Calu3 (cell line): ENCODE data around the gene PIK3C3. TPM values are rescaled to one million over a fixed set of nuclear protein-coding genes. Genes with fewer than 3 reads are reported as not detected.
"Not testable (repeated sequence)": the region's sequence is repeated elsewhere in the genome, so short reads cannot be mapped to it uniquely, and the experiment has no call there.

Experiments used
- BruUV-seq: library from RNA; stranded (reverse); fragments of 400-500 nt; replicated peaks from 2 replicates; lab custom pipeline; 2021; lab: Mats Ljungman, UMichigan
- CTCF ChIA-PET: fragments of 300-600 bp; sonication (Branson Sonifier 250); formaldehyde crosslinking; loops from one replicate; lab custom pipeline; 2022; ENCODE audit warnings: antibody characterized with exemption; lab: Charles Lee
- DNase-seq: peaks from one replicate; pipeline ENCODE4 v3.0.0; 2022
- H3K27ac Mint-ChIP-seq: one replicate; pipeline ENCODE4 v1.8.0; 2022; ENCODE audit warnings: mixed read lengths; ENCODE audit not compliant: unreplicated experiment
- H3K27me3 Mint-ChIP-seq: one replicate; pipeline ENCODE4 v1.8.0; 2022; ENCODE audit warnings: mixed read lengths; ENCODE audit not compliant: unreplicated experiment
- H3K36me3 Mint-ChIP-seq: one replicate; pipeline ENCODE4 v1.8.0; 2022; ENCODE audit warnings: mild to moderate bottlenecking, moderate library complexity, mixed read lengths; ENCODE audit not compliant: insufficient read depth, unreplicated experiment
- H3K4me1 Mint-ChIP-seq: one replicate; pipeline ENCODE4 v1.8.0; 2022; ENCODE audit warnings: mild to moderate bottlenecking, low read depth, mixed read lengths; ENCODE audit not compliant: unreplicated experiment
- H3K4me3 Mint-ChIP-seq: one replicate; pipeline ENCODE4 v1.8.0; 2022; ENCODE audit warnings: mild to moderate bottlenecking, low read depth, moderate library complexity, mixed read lengths; ENCODE audit not compliant: unreplicated experiment
- H3K9me3 Mint-ChIP-seq: one replicate; pipeline ENCODE4 v1.8.0; 2022; ENCODE audit warnings: low read depth, mixed read lengths; ENCODE audit not compliant: unreplicated experiment
- CTCF ChIP-seq: fragments of 200-600 bp; IDR thresholded peaks from one replicate; pipeline ENCODE4 v1.8.0; 2022; ENCODE audit warnings: antibody characterized with exemption; ENCODE audit not compliant: unreplicated experiment
- intact Hi-C: fragments of 100-400 bp; cut with micrococcal nuclease; formaldehyde crosslinking; loops from one replicate; pipeline ENCODE4 v1.10.0; 2022; ENCODE audit not compliant: unreplicated experiment
- total RNA-seq: library from RNA; stranded (reverse); gene quantifications from 2 replicates; pipeline ENCODE4 v1.2.3, GENCODE V29; 2022

The PIK3C3 gene
- total RNA-seq, 1 experiment from 2014 or later = 32.9 TPM

GRCh38 chr18:42041793-42042192 is 86.8 kb downstream of the PIK3C3 start:
- no peaks in the 10 kb centered on the region for H3K9me3 Mint-ChIP-seq
- TF ChIP-seq CTCF = no peak
- no peaks in the 10 kb centered on the region for H3K4me1 Mint-ChIP-seq
- H3K27me3 Mint-ChIP-seq = no peaks in the 10 kb centered on the region
- no TSS peak for BruUV-seq
- CTCF ChIA-PET = no interaction called here
- no peak for DNase-seq
- intact Hi-C loops = no loop called here
- no peak overlapping the region for H3K27ac Mint-ChIP-seq
- no peak overlapping the region for H3K4me3 Mint-ChIP-seq
- peaks cover 5% of the 10 kb centered on the region for H3K36me3 Mint-ChIP-seq

GRCh38 chr18:42045346-42045745 is 90.3 kb downstream of the PIK3C3 start:
- no peak for DNase-seq

GRCh38 chr18:42047721-42048120 is 92.7 kb downstream of the PIK3C3 start:
- no TSS peak for BruUV-seq
- H3K4me1 Mint-ChIP-seq = no peaks in the 10 kb centered on the region
- CTCF ChIA-PET = interaction anchor here (2.0 kb wide), 1 partner anchor 17 kb away, joined by 5 read pairs; no protein-coding TSS in a partner anchor
- no peak overlapping the region for H3K4me3 Mint-ChIP-seq
- no peaks in the 10 kb centered on the region for H3K9me3 Mint-ChIP-seq
- no peaks in the 10 kb centered on the region for H3K36me3 Mint-ChIP-seq
- no peak for TF ChIP-seq CTCF
- intact Hi-C loops = no loop called here
- no peak overlapping the region for H3K27ac Mint-ChIP-seq
- DNase-seq = no peak
- no peaks in the 10 kb centered on the region for H3K27me3 Mint-ChIP-seq

More at GRCh38 chr18:42045346-42045745, 90.3 kb downstream of the PIK3C3 start:
- H3K4me3 Mint-ChIP-seq = no peak overlapping the region
- intact Hi-C loops = no loop called here
- no peaks in the 10 kb centered on the region for H3K4me1 Mint-ChIP-seq
- H3K36me3 Mint-ChIP-seq = no peaks in the 10 kb centered on the region
- CTCF ChIA-PET = no interaction called here
- BruUV-seq = no TSS peak
- no peak overlapping the region for H3K27ac Mint-ChIP-seq
- no peaks in the 10 kb centered on the region for H3K27me3 Mint-ChIP-seq
- TF ChIP-seq CTCF = no peak
- no peaks in the 10 kb centered on the region for H3K9me3 Mint-ChIP-seq

GRCh38 chr18:42048158-42048557 is 93.1 kb downstream of the PIK3C3 start:
- TF ChIP-seq CTCF = no peak
- no TSS peak for BruUV-seq
- Mint-ChIP-seq H3K4me1 (no peaks in the 10 kb centered on the region), H3K4me3 (no peak overlapping the region), H3K9me3 (no peaks in the 10 kb centered on the region), H3K27ac (no peak overlapping the region), H3K27me3 (no peaks in the 10 kb centered on the region), H3K36me3 (no peaks in the 10 kb centered on the region)
- DNase-seq = peak; percentile 36
- intact Hi-C loops = no loop called here
- CTCF ChIA-PET = interaction anchor here (2.0 kb wide), 1 partner anchor 17 kb away, joined by 5 read pairs; no protein-coding TSS in a partner anchor

- H3K36me3 Mint-ChIP-seq, H3K27ac Mint-ChIP-seq, intact Hi-C loops, CTCF ChIA-PET, H3K9me3 Mint-ChIP-seq, H3K27me3 Mint-ChIP-seq, H3K4me3 Mint-ChIP-seq, H3K4me1 Mint-ChIP-seq, DNase-seq, BruUV-seq: not testable (repeated sequence)
Observed at GRCh38 chr18:42049536-42049935, 94.5 kb downstream of the PIK3C3 start.
